A549 treated with AZD2906 at 1 μM for 4 hours (cell line): Measurements from ENCODE around the gene UNG. TPM values are rescaled to one million over a fixed set of nuclear protein-coding genes. Genes with fewer than 3 reads are reported as not detected.

Experiments
- total RNA-seq: library from RNA; stranded (reverse); fragments of 200-300 nt; extraction: Qiagen RNA extraction; gene quantifications from 5 replicates; pipeline ENCODE4 v1.2.3, GENCODE V29; 2022

UNG gene
- 90.2 to 99.4 TPM (median 90.8 TPM) in 5 replicates for total RNA-seq

GRCh38 chr12:109097435-109098182, at the start of gene UNG:
TSS of gene UNG (plus strand) at chr12:109097597. CDS start at chr12:109097680, 83 bp downstream.

GRCh38 chr12:109052414-109053323, 44.7 kb upstream of the UNG start, which contains the start of gene USP30:
TSS of gene USP30 (plus strand) at chr12:109052576. CDS start at chr12:109052679, 103 bp downstream.

GRCh38 chr12:109093022-109093918, 4.1 kb upstream of the UNG start, which contains the start of gene ALKBH2:
TSS of gene ALKBH2 (minus strand) at chr12:109093472. CDS start at chr12:109092786, 686 bp downstream.

GRCh38 chr12:109115758-109116610, 18.6 kb downstream of the UNG start, which contains the start of gene ACACB:
TSS of gene ACACB (plus strand) at chr12:109116587. CDS start at chr12:109139406, 22,819 bp downstream.

Other genes with a start within 250 kb of the UNG start
- gene SSH1, start 240.0 kb upstream of the UNG start, total RNA-seq = 15.8 to 22.3 TPM (median 19.6 TPM) in 5 replicates
- not detected in 5 replicates for gene DAO, start 217.5 kb upstream of the UNG start, total RNA-seq
- gene SVOP, start 76.5 kb upstream of the UNG start, total RNA-seq = not detected in 5 replicates
- gene USP30, start 45.0 kb upstream of the UNG start, total RNA-seq = 6.4 to 11.0 TPM (median 8.5 TPM) in 5 replicates
- 42.6 to 50.4 TPM (median 49.6 TPM) in 5 replicates for gene ALKBH2, start 4.1 kb upstream of the UNG start, total RNA-seq
- 9.6 to 15.9 TPM (median 12.4 TPM) in 5 replicates for gene ACACB, start 19.0 kb downstream of the UNG start, total RNA-seq
- gene FOXN4, start 211.7 kb downstream of the UNG start, total RNA-seq = 0.04 to 0.11 TPM (median 0.07 TPM) in 5 replicates